GM18499 (cell line): Measurements from ENCODE around the gene NUDT3.
"Not testable (repeated sequence)": the region's sequence is repeated elsewhere in the genome, so short reads cannot be mapped to it uniquely, and the experiment has no call there.

Experiments
- ATAC-seq: cut with Tn5 transposase; IDR thresholded peaks from one replicate; pipeline ENCODE4 v1.9.1; 2021; ENCODE audit warnings: moderate number of reproducible peaks; ENCODE audit not compliant: insufficient read depth, unreplicated experiment

Gene NUDT3

DNA sequence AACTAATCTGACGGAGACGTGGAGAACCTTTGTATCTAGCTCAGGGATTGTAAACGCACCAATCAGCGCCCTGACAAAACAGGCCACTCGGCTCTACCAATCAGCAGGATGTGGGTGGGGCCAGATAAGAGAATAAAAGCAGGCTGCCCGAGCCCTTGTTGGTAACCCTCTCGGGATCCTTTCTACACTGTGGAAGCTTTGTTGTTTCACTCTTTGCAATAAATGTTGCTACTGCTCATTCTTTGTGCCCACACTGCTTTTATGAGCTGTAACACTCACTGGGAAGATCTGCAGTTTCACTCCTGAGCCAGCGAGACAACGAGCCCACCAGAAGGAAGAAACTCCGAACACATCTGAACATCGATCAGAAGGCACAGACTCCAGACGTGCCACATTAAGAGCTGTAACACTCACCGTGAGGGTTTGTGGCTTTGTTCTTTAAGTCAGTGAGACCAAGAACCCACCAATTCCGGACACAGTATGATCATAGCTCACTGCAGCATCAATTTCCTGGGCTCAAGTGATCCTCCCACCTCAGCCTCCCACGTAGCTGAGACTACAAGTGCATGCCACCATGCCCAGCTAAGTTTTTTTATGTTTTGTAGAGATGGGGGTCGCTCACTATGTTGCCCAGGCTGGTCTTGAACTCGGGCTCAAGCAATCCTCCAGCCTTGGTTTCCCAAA lies 122.7 kb downstream of the NUDT3 start:
- not testable (repeated sequence) for ATAC-seq

DNA sequence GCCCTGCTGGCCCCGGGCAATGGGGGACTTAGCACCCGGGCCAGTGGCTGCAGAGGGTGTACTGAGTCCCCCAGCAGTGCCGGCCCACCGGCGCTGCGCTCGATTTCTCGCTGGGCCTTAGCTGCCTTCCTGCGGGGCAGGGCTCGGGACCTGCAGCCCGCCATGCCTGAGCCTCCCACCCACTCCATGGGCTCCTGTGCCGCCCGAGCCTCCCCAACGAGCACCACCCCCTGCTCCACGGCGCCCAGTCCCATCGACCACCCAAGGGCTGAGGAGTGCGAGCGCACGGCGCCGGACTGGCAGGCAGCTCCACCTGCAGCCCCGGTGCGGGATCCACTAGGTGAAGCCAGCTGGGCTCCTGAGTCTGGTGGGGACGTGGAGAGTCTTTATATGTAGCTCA lies 123.3 kb downstream of the NUDT3 start:
- not testable (repeated sequence) for ATAC-seq

DNA sequence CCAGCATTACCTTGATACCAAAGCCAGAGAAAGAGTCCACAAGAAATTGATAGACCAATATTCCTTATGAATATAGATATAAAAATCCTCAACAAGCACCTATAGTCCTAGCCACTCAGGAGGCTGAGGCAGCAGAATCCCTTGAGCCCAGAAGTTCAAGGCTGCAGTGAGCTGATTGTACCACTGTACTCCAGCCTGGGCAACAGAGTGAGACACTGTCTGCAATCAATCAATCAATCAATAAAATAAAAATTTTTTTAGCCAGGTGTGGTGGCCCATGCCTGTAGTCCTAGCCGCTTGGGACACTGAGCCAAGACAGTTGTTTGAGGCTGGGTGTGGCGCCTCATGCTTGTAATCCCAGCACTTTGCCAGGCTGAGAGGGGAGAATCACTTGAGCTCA lies 124.7 kb downstream of the NUDT3 start:
- ATAC-seq: no peak

DNA sequence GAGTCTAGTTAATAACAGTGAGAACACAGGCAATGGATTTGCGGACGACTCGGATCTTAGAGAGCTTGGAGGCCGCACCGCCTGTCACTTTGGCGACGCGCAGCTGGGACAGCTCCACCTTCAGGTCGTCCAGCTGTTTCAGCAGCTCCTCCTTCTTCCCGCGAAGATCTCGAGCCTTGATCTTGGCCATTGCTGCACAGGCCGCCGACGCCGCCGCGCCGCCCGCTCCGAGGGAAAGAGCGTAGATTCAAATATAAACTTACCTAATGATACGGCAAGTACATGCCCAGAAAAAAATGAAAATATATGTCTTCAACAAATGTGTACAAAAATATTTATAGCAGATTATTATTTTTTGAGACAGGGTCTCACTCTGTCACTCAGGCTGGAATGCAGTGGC lies 129.0 kb downstream of the NUDT3 start:
- ATAC-seq: not testable (repeated sequence)

DNA sequence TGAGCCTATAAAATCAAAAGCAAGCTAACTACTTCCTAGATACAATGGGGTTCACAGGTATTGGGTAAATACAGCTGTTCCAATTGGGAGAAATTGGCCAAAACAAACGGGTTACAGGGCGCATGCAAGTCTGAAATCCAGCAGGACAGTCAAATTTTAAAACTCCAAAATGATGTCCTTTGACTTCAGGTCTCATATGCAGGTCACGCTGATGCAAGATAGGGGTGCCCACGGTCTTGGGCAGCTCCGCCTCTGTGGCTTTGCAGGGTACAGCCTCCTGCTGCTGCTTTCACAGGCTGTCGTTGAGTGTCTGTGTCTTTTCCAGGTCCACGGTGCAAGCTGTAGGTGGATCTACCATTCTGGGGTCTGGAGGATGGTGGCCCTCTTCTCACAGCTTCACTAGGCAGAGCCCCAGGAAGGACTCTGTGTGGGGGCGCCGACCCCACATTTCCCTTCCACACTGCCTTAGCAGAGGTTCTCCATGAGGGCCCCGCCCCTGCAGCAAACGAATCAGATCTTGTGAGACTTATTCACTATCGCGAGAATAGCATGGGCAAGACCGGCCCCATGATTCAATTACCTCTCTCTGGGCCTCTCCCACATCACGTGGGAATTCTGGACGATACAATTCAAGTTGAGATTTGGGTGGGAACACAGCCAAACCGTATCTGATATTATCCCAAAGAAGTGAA lies 131.7 kb downstream of the NUDT3 start:
- no peak for ATAC-seq

DNA sequence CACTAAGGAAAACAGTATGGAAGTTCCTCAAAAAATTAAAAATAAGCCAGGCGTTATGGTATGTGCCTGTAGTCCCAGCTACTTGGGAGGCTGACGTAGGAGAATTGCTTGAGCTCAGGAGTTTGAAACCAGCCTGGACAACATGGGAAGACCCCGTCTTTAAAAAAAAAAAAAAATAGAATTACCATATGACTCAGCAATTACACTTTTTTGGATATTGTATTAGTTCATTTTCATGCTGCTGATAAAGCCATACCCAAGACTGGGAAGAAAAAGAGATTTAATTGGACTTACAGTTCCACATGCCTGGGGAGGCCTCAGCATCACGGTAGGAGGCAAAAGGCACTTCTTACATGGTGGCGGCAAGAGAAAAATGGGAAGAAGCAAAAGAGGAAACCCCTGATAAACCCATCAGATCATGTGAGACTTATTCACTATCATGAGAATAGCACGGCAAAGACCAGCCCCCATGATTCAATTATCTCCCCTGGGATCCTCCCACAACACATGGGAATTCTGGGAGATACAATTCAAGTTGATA lies 132.9 kb downstream of the NUDT3 start:
- no peak for ATAC-seq

DNA sequence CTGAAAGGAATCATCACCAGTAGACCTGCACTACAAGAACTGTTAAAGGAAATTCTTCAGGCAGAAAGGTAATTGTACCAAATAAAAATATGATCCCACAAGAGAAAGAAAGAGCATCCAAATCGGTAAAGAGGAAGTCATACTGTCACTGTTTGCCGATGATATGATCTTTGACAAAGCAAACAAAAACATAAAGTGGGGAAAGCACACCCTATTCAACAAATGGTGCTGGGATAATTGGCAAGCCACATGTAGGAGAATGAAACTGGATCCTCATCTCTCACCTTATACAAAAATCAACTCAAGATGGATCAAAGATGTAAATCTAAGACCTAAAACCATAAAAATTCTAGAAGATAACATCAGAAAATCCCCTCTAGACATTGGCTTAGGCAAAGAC lies 140.1 kb downstream of the NUDT3 start:
- ATAC-seq: not testable (repeated sequence)

DNA sequence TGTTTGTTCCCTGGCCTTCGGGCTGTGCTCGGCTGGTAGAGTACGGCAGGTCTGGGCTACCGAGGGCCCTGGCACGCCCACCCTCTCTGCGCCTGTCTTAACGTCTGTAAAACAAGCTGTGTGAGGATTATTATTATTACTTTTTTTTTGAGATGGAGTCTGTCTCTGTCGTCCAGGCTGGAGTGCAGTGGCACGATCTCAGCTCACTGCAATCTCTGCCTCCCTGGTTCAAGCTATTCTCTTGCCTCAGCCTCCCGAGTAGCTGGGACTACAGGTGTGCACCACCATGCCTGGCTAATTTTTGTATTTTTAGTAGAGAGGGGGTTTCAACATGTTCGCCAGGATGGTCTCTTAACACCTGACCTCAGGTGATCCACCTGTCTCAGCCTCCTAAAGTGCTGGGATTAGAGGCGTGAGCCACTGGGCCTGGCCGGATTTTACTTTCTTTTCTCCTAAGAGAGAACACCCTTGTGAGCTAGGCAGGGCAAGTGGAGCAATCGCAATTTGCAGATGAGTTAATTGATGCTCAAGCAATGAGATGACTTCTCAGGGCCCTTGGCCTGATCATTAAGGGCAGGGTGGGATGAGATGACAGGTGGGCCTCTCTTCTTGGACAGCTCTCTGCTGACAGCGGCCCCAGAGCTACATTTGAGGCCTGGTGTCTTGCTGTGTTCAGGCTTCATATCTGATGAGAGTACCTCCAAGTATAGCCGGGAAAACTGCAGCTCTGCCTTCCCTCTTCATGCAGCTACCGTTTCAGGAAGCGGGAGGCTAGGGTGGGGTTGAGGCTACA lies 142.8 kb downstream of the NUDT3 start:
- ATAC-seq: peak; percentile 27

DNA sequence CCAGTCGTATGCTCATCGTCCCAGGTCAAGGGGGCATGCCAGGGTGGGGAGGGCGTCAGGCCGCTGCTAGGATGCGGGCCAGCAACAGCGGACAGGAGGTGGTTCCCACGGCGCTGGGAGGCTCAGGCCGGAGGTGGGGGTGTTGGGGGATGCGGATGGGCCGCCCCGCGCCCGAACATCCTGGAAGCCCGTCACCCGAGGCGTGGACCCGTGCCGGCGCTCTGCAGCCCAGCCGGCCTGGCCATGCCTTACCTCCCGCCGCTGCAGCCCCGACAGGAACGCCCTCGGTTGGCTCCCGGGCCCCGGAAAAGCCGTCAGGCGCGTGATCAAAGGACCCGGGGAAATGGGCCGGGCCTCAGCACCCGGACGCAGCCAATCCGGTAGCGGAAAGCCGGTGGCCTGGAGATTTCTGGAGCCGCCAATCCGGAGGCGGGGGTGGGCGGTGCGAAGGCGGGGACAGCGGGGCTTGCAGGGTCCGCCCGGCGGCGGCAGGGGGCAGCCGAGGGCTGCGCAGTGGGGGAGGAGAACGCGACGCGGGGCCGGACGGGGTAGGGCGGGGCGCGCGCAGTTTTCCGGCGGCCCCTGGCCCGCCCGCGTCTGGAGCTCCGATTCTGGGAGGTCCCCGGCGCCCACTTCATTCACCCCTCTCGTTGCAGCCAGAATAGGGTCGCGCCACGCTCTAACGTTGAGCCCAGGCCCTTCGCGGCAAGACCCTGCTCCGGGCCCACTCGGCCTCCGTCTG lies 143.6 kb downstream of the NUDT3 start, which contains the start of gene SMIM29:
Gene SMIM29 (minus strand): TSS at position 280 of the 742 bp plus-strand sequence. CDS start 1,215 bp downstream, outside the sequence.
- ATAC-seq: peak; percentile 39

DNA sequence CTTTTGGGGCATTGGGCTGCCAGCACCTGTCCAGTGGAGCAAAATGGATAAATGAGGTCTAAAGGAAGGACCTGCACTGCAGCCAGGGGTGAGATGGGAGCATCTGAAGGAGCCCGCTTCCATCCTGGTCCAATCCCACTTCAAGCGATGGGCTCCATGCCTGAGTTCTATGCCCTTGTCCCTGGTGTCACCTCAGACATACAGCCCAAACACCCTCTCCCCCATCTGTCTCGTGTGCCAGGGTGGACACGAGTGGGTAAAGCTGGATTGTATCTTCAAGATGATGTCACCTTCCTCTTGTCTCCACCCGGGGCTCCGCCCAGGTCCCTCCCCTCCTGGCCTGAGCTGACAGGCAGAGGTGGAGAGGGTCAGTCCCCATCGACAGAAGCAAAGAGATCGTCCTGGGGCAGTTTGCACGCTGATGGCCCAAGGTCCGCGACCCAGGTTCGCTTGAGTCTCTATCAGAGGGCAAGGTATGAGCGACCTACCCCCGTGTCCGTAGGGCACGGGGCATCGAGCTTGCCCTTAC lies 144.2 kb downstream of the NUDT3 start:
- ATAC-seq: no peak

DNA sequence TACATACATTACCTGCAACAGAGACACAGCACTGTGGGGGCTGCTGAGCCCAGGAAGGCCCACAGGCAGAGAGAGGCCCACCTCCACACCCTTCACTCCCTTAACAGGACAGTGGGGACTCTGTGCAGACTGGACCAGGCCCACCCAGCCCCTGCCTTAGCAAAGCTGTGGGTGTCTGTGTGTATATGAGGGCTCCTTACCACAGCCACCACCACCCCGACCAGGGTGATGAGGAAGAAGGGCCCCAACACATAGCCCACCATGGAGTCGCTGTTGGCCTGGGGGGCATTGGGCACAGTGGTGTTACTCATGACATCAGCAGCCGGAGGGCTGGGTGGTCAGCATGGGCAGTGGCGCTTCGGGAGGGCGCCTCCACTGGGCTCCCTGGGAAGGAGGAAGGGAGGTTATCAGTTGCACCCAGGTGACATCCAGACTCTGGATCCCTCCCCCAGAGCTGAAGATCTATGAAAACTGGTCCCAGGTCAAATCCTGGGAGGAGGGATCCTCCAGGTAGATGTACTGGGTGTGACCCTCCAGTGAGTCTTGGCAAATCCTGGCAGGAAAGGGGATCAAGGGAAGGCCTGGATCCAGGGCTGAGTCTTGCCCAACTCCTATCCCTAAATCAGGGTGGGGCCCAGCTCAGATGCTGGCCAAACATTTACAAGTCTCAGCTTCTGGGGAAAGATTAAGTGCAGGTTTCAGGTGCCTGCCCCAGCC lies 144.8 kb downstream of the NUDT3 start:
- ATAC-seq: no peak

DNA sequence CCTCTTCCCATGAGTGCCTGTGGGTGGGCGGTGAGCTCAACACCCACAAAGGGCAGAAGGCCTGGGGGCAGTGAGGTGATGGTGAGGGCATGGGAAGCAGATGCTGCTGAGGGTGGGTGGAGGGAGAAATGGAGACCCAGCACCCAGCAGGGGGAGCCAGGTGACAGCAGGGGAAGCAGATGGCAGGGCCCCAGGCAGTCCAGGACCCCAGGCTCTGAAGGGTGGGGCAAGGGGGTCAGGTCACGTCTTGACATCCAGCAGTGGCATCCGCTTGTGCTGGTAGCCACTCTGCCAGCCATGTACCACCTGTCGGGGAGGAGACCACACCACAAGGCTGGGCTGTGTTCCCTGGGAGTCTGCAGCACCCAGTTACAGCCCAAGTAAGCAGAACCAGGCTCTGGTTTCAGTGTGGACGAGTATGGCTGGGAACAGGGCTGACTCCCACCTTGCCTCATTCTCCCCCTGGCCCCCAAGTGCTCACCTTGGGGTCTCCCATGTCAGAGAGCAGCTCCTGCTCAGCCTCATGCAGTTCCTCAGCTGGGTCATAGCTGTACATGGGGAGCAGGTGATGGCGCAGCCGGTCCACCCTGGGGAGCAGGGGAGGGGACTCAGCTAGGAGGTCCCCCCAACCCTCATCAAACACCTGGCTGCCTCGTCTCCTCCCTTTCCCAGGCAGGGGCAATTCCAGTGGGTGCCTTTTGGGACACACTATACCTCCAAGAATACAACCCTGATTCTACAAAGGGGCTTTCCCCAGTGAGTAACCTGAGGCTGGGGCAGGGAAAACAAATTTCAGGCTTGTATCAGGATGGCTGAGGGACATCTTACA lies 145.7 kb downstream of the NUDT3 start:
- no peak for ATAC-seq

DNA sequence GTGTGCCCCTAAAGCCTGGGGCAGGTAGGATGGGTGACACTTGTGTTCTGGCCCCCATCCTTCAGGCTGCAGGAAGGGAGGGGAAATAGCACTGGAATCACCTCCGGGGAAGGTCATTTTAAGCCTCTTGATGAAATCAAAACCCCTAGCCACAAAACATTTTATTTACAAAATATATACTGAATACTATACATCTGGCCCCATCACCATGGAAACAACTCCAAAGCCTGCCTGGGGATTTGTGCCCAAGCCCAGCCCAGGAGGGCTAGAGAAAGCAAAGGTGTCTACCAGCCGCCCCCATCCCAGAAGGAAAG lies 146.3 kb downstream of the NUDT3 start:
- no peak for ATAC-seq

DNA sequence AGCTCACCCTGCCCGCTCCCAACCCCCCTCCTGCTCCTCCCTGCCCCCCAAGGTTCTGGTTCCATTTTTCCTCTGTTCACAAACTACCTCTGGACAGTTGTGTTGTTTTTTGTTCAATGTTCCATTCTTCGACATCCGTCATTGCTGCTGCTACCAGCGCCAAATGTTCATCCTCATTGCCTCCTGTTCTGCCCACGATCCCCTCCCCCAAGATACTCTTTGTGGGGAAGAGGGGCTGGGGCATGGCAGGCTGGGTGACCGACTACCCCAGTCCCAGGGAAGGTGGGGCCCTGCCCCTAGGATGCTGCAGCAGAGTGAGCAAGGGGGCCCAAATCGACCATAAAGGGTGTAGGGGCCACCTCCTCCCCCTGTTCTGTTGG lies 146.7 kb downstream of the NUDT3 start:
- ATAC-seq: not testable (repeated sequence)

DNA sequence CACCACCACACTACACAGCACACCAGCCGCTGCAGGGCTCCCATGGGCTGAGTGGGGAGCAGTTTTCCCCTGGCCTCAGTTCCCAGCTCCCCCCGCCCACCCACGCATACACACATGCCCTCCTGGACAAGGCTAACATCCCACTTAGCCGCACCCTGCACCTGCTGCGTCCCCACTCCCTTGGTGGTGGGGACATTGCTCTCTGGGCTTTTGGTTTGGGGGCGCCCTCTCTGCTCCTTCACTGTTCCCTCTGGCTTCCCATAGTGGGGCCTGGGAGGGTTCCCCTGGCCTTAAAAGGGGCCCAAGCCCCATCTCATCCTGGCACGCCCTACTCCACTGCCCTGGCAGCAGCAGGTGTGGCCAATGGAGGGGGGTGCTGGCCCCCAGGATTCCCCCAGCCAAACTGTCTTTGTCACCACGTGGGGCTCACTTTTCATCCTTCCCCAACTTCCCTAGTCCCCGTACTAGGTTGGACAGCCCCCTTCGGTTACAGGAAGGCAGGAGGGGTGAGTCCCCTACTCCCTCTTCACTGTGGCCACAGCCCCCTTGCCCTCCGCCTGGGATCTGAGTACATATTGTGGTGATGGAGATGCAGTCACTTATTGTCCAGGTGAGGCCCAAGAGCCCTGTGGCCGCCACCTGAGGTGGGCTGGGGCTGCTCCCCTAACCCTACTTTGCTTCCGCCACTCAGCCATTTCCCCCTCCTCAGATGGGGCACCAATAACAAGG lies 147.3 kb downstream of the NUDT3 start:
- ATAC-seq: not testable (repeated sequence)

DNA sequence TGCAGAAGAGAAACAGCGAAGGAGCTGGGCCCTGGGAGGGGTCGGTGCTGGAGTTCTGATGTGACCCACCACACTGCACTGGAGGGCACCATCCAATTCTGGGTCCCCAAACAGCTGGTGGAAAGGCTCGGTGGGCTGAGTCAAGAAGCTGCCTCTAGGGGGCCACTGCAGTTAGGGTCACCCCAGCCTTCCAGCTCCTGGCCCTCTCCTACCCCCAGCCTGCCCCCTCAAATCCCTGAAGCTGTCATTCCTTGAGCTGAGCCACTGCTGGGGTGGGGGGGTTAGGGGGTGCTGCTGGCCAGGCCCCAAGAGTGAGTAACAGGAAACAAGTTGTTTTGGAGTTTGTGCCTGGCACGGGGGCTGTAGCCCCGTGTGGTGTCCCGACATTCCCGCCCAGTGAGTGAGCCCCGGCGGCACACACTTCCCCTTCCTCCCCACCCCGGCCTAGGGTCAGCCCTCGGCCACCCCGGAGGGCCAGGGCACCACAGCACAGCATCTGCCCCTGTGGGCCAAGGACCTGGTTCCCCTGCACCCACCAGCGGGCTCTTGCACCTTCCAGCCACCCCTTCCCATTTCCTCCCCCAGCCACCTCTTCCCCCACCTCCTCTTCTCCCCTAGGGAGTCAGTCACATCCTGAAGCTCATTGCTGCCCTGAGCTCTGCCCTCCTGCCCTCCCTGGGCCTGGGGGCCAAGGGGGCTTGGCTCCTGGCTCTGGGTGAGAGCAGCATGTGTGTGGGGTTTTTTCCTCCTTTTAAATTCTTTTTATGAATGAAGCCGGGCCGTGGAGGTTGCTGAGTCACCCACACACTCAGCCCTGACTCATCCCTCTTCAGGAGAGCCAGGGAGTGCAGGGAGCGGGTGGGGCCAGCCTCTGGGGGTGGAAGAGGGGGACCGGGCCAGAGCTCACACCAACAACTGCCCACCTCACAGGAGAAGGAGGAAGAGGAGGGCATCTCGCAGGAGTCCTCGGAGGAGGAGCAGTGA lies 148.3 kb downstream of the NUDT3 start:
- ATAC-seq: no peak
